HepG2 (cell line): ENCODE results near the gene SLC8B1. TPM values are rescaled to one million over a fixed set of nuclear protein-coding genes. Genes with fewer than 3 reads are reported as not detected.

ENCODE experiments used
- ATAC-seq: fragments of 200-7000 bp; cut with Tn5 transposase; 3 replicates; pipeline ENCODE4 v1.9.1; 2020; ENCODE audit warnings: mild to moderate bottlenecking, moderate library complexity
- BruUV-seq: library from RNA; stranded (reverse); fragments of 400-500 nt; replicated peaks from 2 replicates; lab custom pipeline; 2021; lab: Mats Ljungman, UMichigan
- CTCF ChIA-PET: fragments of 300-600 bp; formaldehyde crosslinking; extraction: SDS; loops from one replicate; lab custom pipeline; 2021; ENCODE audit warnings: low total read pairs, inconsistent platforms, low intra/inter-chr PET ratio; lab: Yijun Ruan, JAX
- POLR2A ChIA-PET: fragments of 350-600 bp; sonication (Branson Sonifier 250); formaldehyde crosslinking; loops from one replicate; lab custom pipeline; 2020; ENCODE audit warnings: antibody characterized with exemption, inconsistent platforms; lab: Yijun Ruan, JAX
- DNase-seq: peaks from one replicate; pipeline ENCODE4 v3.0.0-alpha.2; 2015; ENCODE audit warnings: low spot score
- FAIRE-seq: peaks from 3 replicates; lab custom pipeline; 2011; peaks lifted over from hg19 to GRCh38; lab: Jason Lieb, UNC
- H2AFZ ChIP-seq: one replicate; pipeline ENCODE4 v1.6.1; 2011; ENCODE audit warnings: low read length, inconsistent platforms
- H3K27ac ChIP-seq: fragments of 300-600 bp; 3 replicates; pipeline ENCODE4 v1.8.0; 2011; ENCODE audit warnings: mixed run types, mild to moderate bottlenecking, mixed read lengths, low read length, inconsistent platforms; ENCODE audit not compliant: insufficient read depth; ENCODE audit errors: extremely low read length
- H3K27me3 ChIP-seq, 2 experiments: fragments of 200-600 bp in 1 of 2; 2 replicates in 1 of 2; 3 replicates in 1 of 2; pipeline versions ENCODE4 v1.6.0 to v1.8.0; 2011; ENCODE audit warnings: low read length in 2 of 2, mild to moderate bottlenecking in 2 of 2, moderate library complexity in 2 of 2, inconsistent platforms in 1 of 2; ENCODE audit not compliant: insufficient read depth in 2 of 2, control insufficient read depth in 1 of 2
- H3K36me3 ChIP-seq, 2 experiments: fragments of 200-600 bp in 1 of 2; replicated peaks in 1 of 2; 2 replicates in 1 of 2; 3 replicates in 1 of 2; pipeline versions ENCODE4 v1.5.1 to v1.8.0; 2011; ENCODE audit warnings: low read length in 2 of 2, inconsistent platforms in 1 of 2; ENCODE audit not compliant: insufficient read depth in 2 of 2, control insufficient read depth in 1 of 2
- H3K4me1 ChIP-seq: 2 replicates; pipeline ENCODE4 v1.5.1; 2012; ENCODE audit warnings: low read length, inconsistent platforms; ENCODE audit not compliant: insufficient read depth
- H3K4me2 ChIP-seq: 2 replicates; pipeline ENCODE4 v1.6.0; 2011; ENCODE audit warnings: low read depth, low read length, inconsistent platforms
- H3K4me3 ChIP-seq, 3 experiments: fragments of 200-600 bp in 1 of 3; sonication (generic), shearing (Covaris generic) in 1 of 3; replicated peaks in 1 of 3; 2 replicates each; pipeline ENCODE4 v1.5.1; 2011 to 2016; ENCODE audit warnings: low read length in 3 of 3, inconsistent platforms in 2 of 3, low read depth in 2 of 3, mild to moderate bottlenecking in 2 of 3, control low read depth in 1 of 3, mixed read lengths in 1 of 3; ENCODE audit not compliant: insufficient read depth in 1 of 3
- H3K79me2 ChIP-seq: one replicate; pipeline ENCODE4 v1.6.1; 2011; ENCODE audit warnings: low read length, inconsistent platforms; ENCODE audit not compliant: insufficient read depth
- H3K9ac ChIP-seq: 2 replicates; pipeline ENCODE4 v1.6.0; 2011; ENCODE audit warnings: mild to moderate bottlenecking, low read depth, low read length, inconsistent platforms; ENCODE audit not compliant: insufficient read depth
- H3K9me3 ChIP-seq: 2 replicates; pipeline ENCODE4 v1.5.1; 2012; ENCODE audit warnings: mild to moderate bottlenecking, low read length
- H4K20me1 ChIP-seq: 2 replicates; pipeline ENCODE4 v1.6.0; 2011; ENCODE audit warnings: inconsistent platforms, mild to moderate bottlenecking, low read length, moderate library complexity; ENCODE audit not compliant: insufficient read depth
- BORCS8-MEF2B ChIP-seq: sonication (generic); formaldehyde crosslinking; IDR thresholded peaks from 2 replicates; pipeline ENCODE4 v1.8.0; 2022; ENCODE audit warnings: mild to moderate bottlenecking, missing genetic modification reagents
- DR1 ChIP-seq: sonication (generic); formaldehyde crosslinking; IDR thresholded peaks from 2 replicates; pipeline ENCODE4 v1.8.0; 2021; ENCODE audit warnings: mild to moderate bottlenecking, missing genetic modification reagents, inconsistent platforms
- ETV5 ChIP-seq: IDR thresholded peaks from 2 replicates; pipeline ENCODE4 v1.6.1; 2018; ENCODE audit warnings: missing biosample characterization, missing genetic modification reagents, inconsistent platforms, borderline replicate concordance
- HDAC2 ChIP-seq: sonication (generic); formaldehyde crosslinking; IDR thresholded peaks from 2 replicates; pipeline ENCODE4 v1.4.0; 2020; ENCODE audit warnings: missing genetic modification reagents
- HOMEZ ChIP-seq: IDR thresholded peaks from 2 replicates; pipeline ENCODE4 v1.6.1; 2016; ENCODE audit warnings: low read depth
- KDM3A ChIP-seq: IDR thresholded peaks from 2 replicates; pipeline ENCODE4 v1.6.1; 2018; ENCODE audit warnings: low read depth, missing compliant biosample characterization
- NRL ChIP-seq: sonication (generic); formaldehyde crosslinking; IDR thresholded peaks from 2 replicates; pipeline ENCODE4 v1.5.0; 2020; ENCODE audit warnings: missing genetic modification reagents, mild to moderate bottlenecking, moderate library complexity, borderline replicate concordance
- TIGD3 ChIP-seq: sonication (generic); formaldehyde crosslinking; IDR thresholded peaks from 2 replicates; pipeline ENCODE4 v1.5.1; 2020; ENCODE audit warnings: mild to moderate bottlenecking, missing genetic modification reagents, borderline replicate concordance
- USF2 ChIP-seq, 2 experiments: sonication (generic) in 1 of 2; formaldehyde crosslinking in 1 of 2; IDR thresholded peaks; 2 replicates each; pipeline versions ENCODE4 v1.5.1 to v1.6.1; 2011 to 2020; ENCODE audit warnings: borderline replicate concordance in 1 of 2, low read depth in 1 of 2, low read length in 1 of 2, mild to moderate bottlenecking in 1 of 2, missing genetic modification reagents in 1 of 2, moderate library complexity in 1 of 2
- YY1 ChIP-seq: IDR thresholded peaks from 2 replicates; pipeline ENCODE4 v1.6.1; 2011; ENCODE audit warnings: low read length, low read depth, moderate library complexity, mild to moderate bottlenecking; ENCODE audit not compliant: insufficient read depth, insufficient replicate concordance
- ZFP82 ChIP-seq: sonication (generic); formaldehyde crosslinking; IDR thresholded peaks from 2 replicates; pipeline ENCODE4 v1.5.1; 2020; ENCODE audit warnings: mild to moderate bottlenecking, missing genetic modification reagents, borderline replicate concordance
- ZFP90 ChIP-seq: sonication (generic); formaldehyde crosslinking; IDR thresholded peaks from 2 replicates; pipeline ENCODE4 v1.8.0; 2022; ENCODE audit warnings: missing genetic modification reagents, mild to moderate bottlenecking, inconsistent platforms, borderline replicate concordance
- ZNF24 ChIP-seq: fragments of 450-650 bp; IDR thresholded peaks from 2 replicates; pipeline ENCODE4 v1.6.1; 2017; ENCODE audit warnings: antibody characterized with exemption, mild to moderate bottlenecking
- ZNF3 ChIP-seq: IDR thresholded peaks from 2 replicates; pipeline ENCODE4 v1.7.0; 2017; ENCODE audit warnings: inconsistent platforms
- ZNF343 ChIP-seq: sonication (generic); formaldehyde crosslinking; IDR thresholded peaks from 2 replicates; pipeline ENCODE4 v1.4.0; 2020; ENCODE audit warnings: mild to moderate bottlenecking, missing genetic modification reagents
- ZNF672 ChIP-seq: sonication (generic); formaldehyde crosslinking; IDR thresholded peaks from 2 replicates; pipeline ENCODE4 v1.8.1; 2022; ENCODE audit warnings: missing genetic modification reagents
- ZNF878 ChIP-seq: sonication (generic); formaldehyde crosslinking; IDR thresholded peaks from 2 replicates; pipeline ENCODE4 v1.8.1; 2023; ENCODE audit warnings: mild to moderate bottlenecking, missing genetic modification reagents, moderate library complexity
- WGBS: methylation state at CpG from one replicate; pipeline ENCODE4 v1.1.6; 2017; ENCODE audit warnings: low lambda C conversion rate; 5-methylcytosine and 5-hydroxymethylcytosine counted together
- in situ Hi-C: cut with HindIII; loops from 2 replicates; pipeline ENCODE4 v1.10.0; 2017; ENCODE audit warnings: low pct_unique_long_range_greater_than_20kb; ENCODE audit not compliant: extremely low pct_ligation_motif_present
- intact Hi-C: fragments of 100-400 bp; cut with micrococcal nuclease; formaldehyde crosslinking; loops from one replicate; pipeline ENCODE4 v1.10.0; 2022; ENCODE audit not compliant: unreplicated experiment
- polyA plus RNA-seq, 8 experiments: library from polyadenylated mRNA; depleted of rRNA in 3 of 8; stranded (reverse) in 7 of 8; unstranded in 1 of 8; fragments of >200 nt; fragmentation: Illumina TruSeq in 4 of 8; extraction: Trizol in 4 of 8; gene quantifications; 2 replicates each; pipeline versions ENCODE4 v1.2.1 to v1.2.3, GENCODE V29; 2011 to 2016; ENCODE audit warnings: low read depth in 4 of 8, missing spikeins in 1 of 8, mixed read lengths in 1 of 8; ENCODE audit not compliant: insufficient read depth in 1 of 8
- total RNA-seq, 5 experiments: library from RNA; depleted of rRNA; stranded (reverse); fragments of >200 nt; fragmentation: Illumina TruSeq; extraction: Trizol; gene quantifications; 2 replicates each; pipeline ENCODE4 v1.2.3, GENCODE V29; 2016; ENCODE audit warnings: low read depth in 1 of 5
- TF ChIP-seq, protein P1 (sequence below): sonication (generic); formaldehyde crosslinking; IDR thresholded peaks from 2 replicates; pipeline ENCODE4 v1.4.0; 2020; ENCODE audit warnings: missing genetic modification reagents, mild to moderate bottlenecking, borderline replicate concordance

SLC8B1 gene
- total and polyA plus RNA-seq, 2 of the 13 experiments (the other 11 are each of a cell fraction or from before 2014, with no cell fraction given) = 6.8 to 8.0 TPM

DNA sequence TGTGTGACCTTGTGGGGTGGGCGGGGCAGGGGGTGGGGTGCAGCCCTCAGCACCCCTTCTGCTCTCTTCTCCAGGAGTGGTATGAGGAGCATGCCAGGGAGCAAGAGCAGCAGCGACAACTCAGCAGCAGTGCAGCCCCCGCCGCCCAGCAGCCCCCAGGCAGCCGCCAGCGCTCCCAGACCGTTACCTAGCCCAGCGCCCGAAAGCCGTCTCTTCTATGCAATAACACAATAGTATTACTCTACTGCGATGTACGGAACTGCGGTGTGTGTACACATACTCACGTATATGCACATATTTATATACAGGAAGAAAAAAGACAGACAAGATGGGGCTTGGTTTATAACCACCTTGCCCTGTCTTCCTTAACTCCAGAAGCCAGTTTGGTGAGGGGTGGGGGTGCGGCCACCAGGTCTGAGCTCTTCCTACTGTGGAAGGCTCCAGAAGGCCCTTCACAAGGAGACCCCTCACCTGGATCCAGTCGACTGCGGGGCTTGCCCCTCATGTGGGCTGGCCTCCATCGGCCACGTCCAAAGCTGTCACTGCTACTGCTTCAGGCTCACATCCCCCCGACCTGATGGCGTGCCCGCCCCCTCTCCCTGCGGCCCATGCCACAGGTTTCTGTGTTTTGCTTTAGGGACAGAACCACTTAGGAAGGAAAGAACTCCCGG, 38.9 kb downstream of the SLC8B1 start:
- WGBS = 95% methylated on average over 19 of the region's 24 CpGs
- no peak overlapping the region for H3K9ac ChIP-seq
- no peaks in the 10 kb centered on the region for H3K79me2 ChIP-seq
- DNase-seq (no peak), FAIRE-seq (no peak), ATAC-seq (no peak)
- in situ Hi-C loops (no loop called here), intact Hi-C loops (no loop called here)
- ChIA-PET POLR2A (no interaction called here), CTCF (no interaction called here)
- BruUV-seq = no TSS peak
- H3K4me1 ChIP-seq = peaks cover 34% of the 10 kb centered on the region
- H3K4me3 ChIP-seq = no peak overlapping the region
- no peak overlapping the region for H2AFZ ChIP-seq
- no peaks in the 10 kb centered on the region for H3K9me3 ChIP-seq
- no peaks in the 10 kb centered on the region for H3K27me3 ChIP-seq
- TF ChIP-seq YY1 (no peak), ZNF343 (CRISPR knock-in tag) (no peak), TIGD3 (CRISPR knock-in tag) (no peak), HDAC2 (CRISPR knock-in tag) (no peak), ZFP82 (CRISPR knock-in tag) (no peak), HOMEZ (CRISPR knock-in tag) (no peak), ETV5 (CRISPR knock-in tag) (no peak), ZNF672 (no peak), ZNF878 (CRISPR knock-in tag) (no peak), ZNF24 (no peak), BORCS8-MEF2B (CRISPR knock-in tag) (no peak), ZNF3 (CRISPR knock-in tag) (no peak), DR1 (CRISPR knock-in tag) (no peak), ZFP90 (CRISPR knock-in tag) (no peak), USF2 (IDR thresholded peaks at IDR 0.05; ENCODE audit: low read depth, low read length) (no peak), USF2 (CRISPR knock-in tag; IDR thresholded peaks at IDR 0.05; ENCODE audit: borderline replicate concordance) (no peak), KDM3A (CRISPR knock-in tag) (no peak), NRL (CRISPR knock-in tag) (no peak)
- TF ChIP-seq, protein P1, sequence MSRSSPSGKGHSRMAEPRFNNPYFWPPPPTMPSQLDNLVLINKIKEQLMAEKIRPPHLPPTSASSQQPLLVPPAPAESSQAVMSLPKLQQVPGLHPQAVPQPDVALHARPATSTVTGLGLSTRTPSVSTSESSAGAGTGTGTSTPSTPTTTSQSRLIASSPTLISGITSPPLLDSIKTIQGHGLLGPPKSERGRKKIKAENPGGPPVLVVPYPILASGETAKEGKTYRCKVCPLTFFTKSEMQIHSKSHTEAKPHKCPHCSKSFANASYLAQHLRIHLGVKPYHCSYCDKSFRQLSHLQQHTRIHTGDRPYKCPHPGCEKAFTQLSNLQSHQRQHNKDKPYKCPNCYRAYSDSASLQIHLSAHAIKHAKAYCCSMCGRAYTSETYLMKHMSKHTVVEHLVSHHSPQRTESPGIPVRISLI (CRISPR knock-in tag) = no peak
- peaks cover 11 to 15% of the 10 kb centered on the region in 2 experiments; a peak in 4 of 5 replicates for H3K36me3 ChIP-seq
- H3K27ac ChIP-seq = no peak overlapping the region
- no peaks in the 10 kb centered on the region for H4K20me1 ChIP-seq
- H3K4me2 ChIP-seq = no peak overlapping the region
